Measurements from ENCODE around the gene TSPAN10. TPM values are rescaled to one million over a fixed set of nuclear protein-coding genes. Genes with fewer than 3 reads are reported as not detected.
A peak's percentile ranks its signal among the peaks of the same experiment; 100 is the strongest.

Gene TSPAN10
- total RNA-seq, 4 donors from 2014 or later: 0.19 to 2.1 (median 0.72) TPM; not detected in 1

DNA sequence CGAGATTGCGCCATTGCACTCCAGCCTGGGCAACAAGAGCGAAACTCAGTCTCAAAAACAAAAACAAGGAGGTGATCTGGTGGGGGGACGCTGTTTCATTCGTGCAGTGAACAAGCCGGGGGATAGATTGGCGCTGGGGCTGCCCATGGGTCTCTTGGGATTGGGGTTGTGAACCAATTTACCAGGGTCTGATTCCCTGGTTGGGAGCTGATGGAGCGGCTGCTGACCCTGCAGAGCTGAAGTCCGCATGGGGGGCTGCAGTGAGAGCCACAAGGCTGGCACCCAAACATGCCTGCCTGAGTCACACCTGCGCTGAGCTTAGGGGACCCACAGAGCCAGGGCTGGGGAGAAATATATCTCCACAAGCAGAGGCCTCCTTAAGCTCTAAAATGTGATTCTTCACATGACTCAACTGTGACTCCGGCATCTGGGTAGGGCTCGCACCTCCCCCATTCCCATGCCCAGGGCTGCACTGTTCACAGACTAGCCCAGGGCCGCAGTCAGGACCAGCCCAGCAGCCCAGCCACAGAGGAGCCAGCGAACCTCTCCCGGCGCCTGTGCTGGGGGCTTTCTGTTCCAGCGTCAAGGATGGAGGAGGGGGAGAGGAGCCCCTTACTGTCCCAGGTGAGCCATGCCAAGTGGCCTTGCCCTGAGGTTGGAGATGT lies 5.0 kb downstream of the TSPAN10 start:
- H3K36me3 ChIP-seq: no peaks in the 10 kb centered on the region
- intact Hi-C loops (cut with DNase I): no loop called here
- no peak for DNase-seq

DNA sequence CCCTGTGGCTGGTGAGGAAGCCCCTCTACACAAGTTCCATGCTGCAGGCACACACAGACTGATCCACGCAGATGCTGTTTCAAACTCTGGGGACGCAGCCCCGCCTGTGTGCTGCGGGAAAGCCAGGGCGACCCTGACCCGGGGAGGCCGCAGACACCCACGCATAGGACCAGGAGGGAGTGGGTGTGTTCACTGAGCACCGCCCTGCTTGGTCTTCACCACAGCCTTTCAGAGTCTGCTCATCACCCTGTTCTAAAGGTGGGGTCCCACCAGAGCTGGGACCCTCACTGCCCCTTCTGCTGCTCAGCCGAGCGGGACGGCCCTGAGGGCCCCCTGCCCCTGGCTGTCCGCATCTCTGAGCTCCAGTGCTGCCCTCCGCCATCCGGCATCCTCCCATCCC lies 7.5 kb downstream of the TSPAN10 start:
- peaks cover 4 to 25% (median 11%) of the 10 kb centered on the region in 3 donors for H3K4me1 ChIP-seq
- no peak for TF ChIP-seq POLR2A (IDR thresholded peaks at IDR 0.05)
- TF ChIP-seq, protein P1, sequence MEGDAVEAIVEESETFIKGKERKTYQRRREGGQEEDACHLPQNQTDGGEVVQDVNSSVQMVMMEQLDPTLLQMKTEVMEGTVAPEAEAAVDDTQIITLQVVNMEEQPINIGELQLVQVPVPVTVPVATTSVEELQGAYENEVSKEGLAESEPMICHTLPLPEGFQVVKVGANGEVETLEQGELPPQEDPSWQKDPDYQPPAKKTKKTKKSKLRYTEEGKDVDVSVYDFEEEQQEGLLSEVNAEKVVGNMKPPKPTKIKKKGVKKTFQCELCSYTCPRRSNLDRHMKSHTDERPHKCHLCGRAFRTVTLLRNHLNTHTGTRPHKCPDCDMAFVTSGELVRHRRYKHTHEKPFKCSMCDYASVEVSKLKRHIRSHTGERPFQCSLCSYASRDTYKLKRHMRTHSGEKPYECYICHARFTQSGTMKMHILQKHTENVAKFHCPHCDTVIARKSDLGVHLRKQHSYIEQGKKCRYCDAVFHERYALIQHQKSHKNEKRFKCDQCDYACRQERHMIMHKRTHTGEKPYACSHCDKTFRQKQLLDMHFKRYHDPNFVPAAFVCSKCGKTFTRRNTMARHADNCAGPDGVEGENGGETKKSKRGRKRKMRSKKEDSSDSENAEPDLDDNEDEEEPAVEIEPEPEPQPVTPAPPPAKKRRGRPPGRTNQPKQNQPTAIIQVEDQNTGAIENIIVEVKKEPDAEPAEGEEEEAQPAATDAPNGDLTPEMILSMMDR (IDR thresholded peaks at IDR 0.05): no peak
- no peak overlapping the region for H3K27ac ChIP-seq
- no peak for DNase-seq
- H3K27me3 ChIP-seq: peaks cover 0 to 30% (median 8%) of the 10 kb centered on the region in 4 donors
- WGBS, 2 donors: 94% methylated on average over 6 of the region's 15 CpGs; no CpG with 5 or more reads in 1 of the 2 donors
- H3K36me3 ChIP-seq: no peaks in the 10 kb centered on the region
- no peak overlapping the region for H3K4me3 ChIP-seq
- H3K9me3 ChIP-seq: peaks cover 0 to 8% (median 0%) of the 10 kb centered on the region in 3 donors
- intact Hi-C loops (cut with DNase I): no loop called here

More for the DNA sequence above, 5.0 kb downstream of the TSPAN10 start:
- WGBS, 2 donors: 82 to 100% methylated on average over 5 to 8 of the region's 17 CpGs
- H3K4me1 ChIP-seq: peaks cover 4 to 25% (median 16%) of the 10 kb centered on the region in 3 donors
- H3K9me3 ChIP-seq: no peaks in the 10 kb centered on the region
- H3K27me3 ChIP-seq: peaks cover 0 to 4% (median 0%) of the 10 kb centered on the region in 4 donors
- no peak for TF ChIP-seq POLR2A (IDR thresholded peaks at IDR 0.05)
- TF ChIP-seq, protein P1 (IDR thresholded peaks at IDR 0.05): no peak
- H3K4me3 ChIP-seq: peak overlapping the region in 1 of 4 donors; percentile 6
- peak overlapping the region in 3 of 4 donors; percentile 21 to 48 (median 42) for H3K27ac ChIP-seq

DNA sequence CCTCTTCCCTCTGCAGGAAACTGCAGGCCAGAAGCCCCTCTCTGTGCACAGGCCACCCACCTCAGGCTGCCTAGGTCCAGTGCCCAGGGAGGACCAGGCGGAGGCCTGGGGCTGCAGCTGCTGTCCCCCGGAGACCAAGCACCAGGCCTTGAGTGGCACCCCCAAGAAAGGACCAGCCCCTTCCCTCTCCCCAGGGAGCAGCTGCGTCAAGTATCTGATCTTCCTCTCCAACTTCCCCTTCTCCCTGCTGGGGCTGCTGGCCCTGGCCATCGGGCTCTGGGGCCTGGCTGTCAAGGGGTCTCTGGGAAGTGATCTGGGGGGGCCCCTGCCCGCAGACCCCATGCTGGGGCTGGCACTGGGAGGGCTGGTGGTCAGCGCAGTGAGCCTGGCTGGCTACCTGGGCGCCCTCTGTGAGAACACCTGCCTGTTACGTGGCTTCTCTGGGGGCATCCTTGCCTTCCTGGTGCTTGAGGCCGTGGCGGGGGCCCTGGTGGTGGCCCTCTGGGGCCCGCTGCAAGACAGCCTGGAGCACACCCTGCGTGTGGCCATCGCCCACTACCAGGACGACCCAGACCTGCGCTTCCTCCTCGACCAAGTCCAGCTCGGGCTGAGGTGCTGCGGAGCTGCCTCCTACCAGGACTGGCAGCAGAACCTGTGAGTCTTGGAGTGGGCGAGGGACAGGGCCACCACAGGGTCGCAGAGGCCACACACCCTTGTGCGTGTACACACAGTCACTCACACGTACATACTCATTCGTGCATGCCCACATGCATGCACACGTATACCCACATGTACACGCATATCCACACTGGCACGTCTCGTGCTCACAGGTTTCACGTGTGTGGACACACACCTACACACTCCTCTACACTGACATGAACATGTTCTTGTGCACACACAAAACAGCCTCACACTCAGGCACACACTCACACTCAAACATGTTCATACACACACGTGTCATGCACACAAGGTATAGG lies 8.3 kb downstream of the TSPAN10 start:
- Histone ChIP-seq H3K27me3 (peaks cover 0 to 37% (median 8%) of the 10 kb centered on the region in 4 donors), H3K4me1 (peaks cover 4 to 25% (median 11%) of the 10 kb centered on the region in 3 donors), H3K4me3 (no peak overlapping the region), H3K36me3 (no peaks in the 10 kb centered on the region), H3K27ac (no peak overlapping the region), H3K9me3 (peaks cover 0 to 8% (median 0%) of the 10 kb centered on the region in 3 donors)
- intact Hi-C loops (cut with DNase I): no loop called here
- no peak for DNase-seq
- TF ChIP-seq, protein P1 (IDR thresholded peaks at IDR 0.05): no peak
- TF ChIP-seq POLR2A (IDR thresholded peaks at IDR 0.05): no peak
- WGBS, 2 donors: 81 to 83% methylated on average over 14 to 19 of the region's 29 CpGs

GRCh38 chr17:81646869-81647600 lies 10.0 kb downstream of the TSPAN10 start:
- Histone ChIP-seq H3K4me3 (no peak overlapping the region), H3K27me3 (peaks cover 5 to 55% (median 8%) of the 10 kb centered on the region in 4 donors), H3K9me3 (peaks cover 0 to 8% (median 0%) of the 10 kb centered on the region in 3 donors), H3K36me3 (no peaks in the 10 kb centered on the region), H3K4me1 (peaks cover 4 to 19% (median 7%) of the 10 kb centered on the region in 3 donors), H3K27ac (no peak overlapping the region)
- 65 to 71% methylated on average over 6 to 7 of the region's 12 CpGs for WGBS, 2 donors
- TF ChIP-seq, protein P1 (IDR thresholded peaks at IDR 0.05): no peak
- TF ChIP-seq POLR2A (IDR thresholded peaks at IDR 0.05): no peak
- intact Hi-C loops (cut with DNase I): no loop called here
- DNase-seq: no peak
